SK-N-SH treated with all-trans-retinoic acid at 6 μM for 48 hours (cell line): Measurements from ENCODE around the gene BLOC1S6.
A peak's percentile ranks its signal among the peaks of the same experiment; 100 is the strongest.

ENCODE experiments used
- ATAC-seq: fragments of 200-7000 bp; cut with Tn5 transposase; 3 replicates; pipeline ENCODE4 v1.9.1; 2020; ENCODE audit warnings: mild to moderate bottlenecking, moderate library complexity
- ARNTL ChIP-seq: fragments of 450-650 bp; formaldehyde crosslinking; IDR thresholded peaks from 2 replicates; pipeline ENCODE4 v1.5.0; 2020; ENCODE audit warnings: low read depth, mild to moderate bottlenecking, moderate library complexity, borderline replicate concordance
- ESRRG ChIP-seq: fragments of 250-450 bp; sonication (Bioruptor Pico); IDR thresholded peaks from 2 replicates; pipeline ENCODE4 v1.6.1; 2021; ENCODE audit warnings: mild to moderate bottlenecking
- GLIS3 ChIP-seq: fragments of 250-450 bp; sonication (Bioruptor Pico); IDR thresholded peaks from 2 replicates; pipeline ENCODE4 v1.5.0; 2020; ENCODE audit warnings: mild to moderate bottlenecking, moderate library complexity
- ISL1 ChIP-seq: fragments of 250-450 bp; sonication (Bioruptor Pico); IDR thresholded peaks from 2 replicates; pipeline ENCODE4 v2.1.2; 2022; ENCODE audit warnings: mild to moderate bottlenecking, moderate library complexity
- PPARA ChIP-seq: fragments of 250-450 bp; sonication (Bioruptor Pico); IDR thresholded peaks from 2 replicates; pipeline ENCODE4 v1.5.0; 2020; ENCODE audit warnings: mild to moderate bottlenecking, borderline replicate concordance
- SNAI2 ChIP-seq: fragments of 250-450 bp; sonication (Bioruptor Pico); IDR thresholded peaks from 2 replicates; pipeline ENCODE4 v1.5.0; 2020; ENCODE audit warnings: mild to moderate bottlenecking, moderate library complexity
- TOX ChIP-seq: fragments of 250-450 bp; sonication (Bioruptor Pico); IDR thresholded peaks from 2 replicates; pipeline ENCODE4 v1.8.0; 2021; ENCODE audit warnings: mild to moderate bottlenecking, moderate library complexity, borderline replicate concordance
- ZC3H10 ChIP-seq: fragments of 250-450 bp; sonication (Bioruptor Pico); IDR thresholded peaks from 2 replicates; pipeline ENCODE4 v1.5.1; 2021; ENCODE audit warnings: mild to moderate bottlenecking, moderate library complexity
- ZFP3 ChIP-seq: fragments of 250-450 bp; sonication (Bioruptor Pico); IDR thresholded peaks from 2 replicates; pipeline ENCODE4 v1.5.0; 2020; ENCODE audit warnings: mild to moderate bottlenecking, moderate library complexity
- ZFP30 ChIP-seq: fragments of 450-650 bp; formaldehyde crosslinking; IDR thresholded peaks from 2 replicates; pipeline ENCODE4 v1.5.0; 2022; ENCODE audit warnings: mild to moderate bottlenecking, moderate library complexity
- ZNF565 ChIP-seq: fragments of 450-650 bp; formaldehyde crosslinking; conservative IDR thresholded peaks from 2 replicates; pipeline ENCODE4 v1.5.0; 2020; ENCODE audit warnings: low read depth, mild to moderate bottlenecking, moderate library complexity
- ZNF70 ChIP-seq: fragments of 450-650 bp; formaldehyde crosslinking; IDR thresholded peaks from 2 replicates; pipeline ENCODE4 v1.5.0; 2020; ENCODE audit warnings: mild to moderate bottlenecking, moderate library complexity
- ZNF8 ChIP-seq: fragments of 450-650 bp; formaldehyde crosslinking; IDR thresholded peaks from 2 replicates; pipeline ENCODE4 v1.5.0; 2020; ENCODE audit warnings: mild to moderate bottlenecking, moderate library complexity
- TF ChIP-seq, protein P1 (sequence below): fragments of 250-450 bp; sonication (Bioruptor Pico); IDR thresholded peaks from 2 replicates; pipeline ENCODE4 v1.8.0; 2020; ENCODE audit warnings: mild to moderate bottlenecking, moderate library complexity, borderline replicate concordance
- TF ChIP-seq, protein P2 (sequence below): fragments of 250-450 bp; sonication (Bioruptor Pico); IDR thresholded peaks from 2 replicates; pipeline ENCODE4 v1.8.0; 2021; ENCODE audit warnings: low read depth, mild to moderate bottlenecking, moderate library complexity, borderline replicate concordance
- TF ChIP-seq, protein P3 (sequence below): fragments of 250-450 bp; sonication (Bioruptor Pico); IDR thresholded peaks from 2 replicates; pipeline ENCODE4 v1.5.1; 2021; ENCODE audit warnings: mild to moderate bottlenecking, moderate library complexity
- TF ChIP-seq, protein P4 (sequence below): fragments of 250-450 bp; sonication (Bioruptor Pico); IDR thresholded peaks from 2 replicates; pipeline ENCODE4 v1.5.0; 2020; ENCODE audit warnings: mild to moderate bottlenecking, moderate library complexity

BLOC1S6 gene

DNA sequence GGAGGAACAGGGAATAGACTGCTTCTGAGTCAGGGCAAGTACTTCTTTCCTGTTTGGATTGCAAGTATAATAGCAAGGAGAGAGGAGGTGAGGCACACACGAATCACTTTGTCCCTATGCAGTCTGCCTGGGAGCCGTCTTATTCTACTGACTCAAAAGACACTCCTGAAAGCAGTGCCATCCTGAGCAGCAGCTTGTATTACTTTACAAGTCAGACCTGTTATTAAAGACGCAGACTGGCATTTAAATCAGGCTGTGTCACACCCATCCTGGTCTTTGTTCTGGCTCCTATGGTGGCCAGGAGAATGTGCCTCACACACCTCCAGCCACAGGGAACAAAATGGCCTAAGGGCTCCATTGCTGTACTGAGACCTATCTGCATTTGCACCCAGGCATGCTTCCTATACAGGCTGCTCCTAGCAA, 29.7 kb downstream of the BLOC1S6 start:
- no peak for TF ChIP-seq ZFP30 (CRISPR knock-in tag)
- TF ChIP-seq ZFP3 (CRISPR knock-in tag) = no peak
- no peak for TF ChIP-seq GLIS3 (CRISPR knock-in tag)
- TF ChIP-seq ESRRG = no peak
- no peak for ATAC-seq

DNA sequence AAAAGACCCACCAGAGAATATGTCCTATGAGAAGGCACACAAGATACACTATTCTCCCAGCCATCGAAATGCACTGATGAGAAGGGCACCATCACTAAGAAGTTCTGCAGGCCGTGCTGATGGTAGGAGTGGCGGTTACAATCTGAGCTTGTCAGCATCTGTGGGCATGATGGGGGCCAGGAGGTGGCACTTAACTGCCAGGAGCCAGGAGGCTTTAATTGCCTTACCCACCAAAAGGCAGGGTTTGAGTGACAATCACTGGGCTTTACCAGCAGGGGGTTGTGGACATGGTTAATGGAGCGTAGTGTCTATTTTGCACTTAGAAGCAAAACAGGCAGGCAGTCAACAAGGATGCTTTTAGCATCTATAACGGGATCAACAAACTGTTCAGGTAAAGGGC, 31.6 kb downstream of the BLOC1S6 start:
- ATAC-seq = no peak
- TF ChIP-seq ESRRG = no peak

DNA sequence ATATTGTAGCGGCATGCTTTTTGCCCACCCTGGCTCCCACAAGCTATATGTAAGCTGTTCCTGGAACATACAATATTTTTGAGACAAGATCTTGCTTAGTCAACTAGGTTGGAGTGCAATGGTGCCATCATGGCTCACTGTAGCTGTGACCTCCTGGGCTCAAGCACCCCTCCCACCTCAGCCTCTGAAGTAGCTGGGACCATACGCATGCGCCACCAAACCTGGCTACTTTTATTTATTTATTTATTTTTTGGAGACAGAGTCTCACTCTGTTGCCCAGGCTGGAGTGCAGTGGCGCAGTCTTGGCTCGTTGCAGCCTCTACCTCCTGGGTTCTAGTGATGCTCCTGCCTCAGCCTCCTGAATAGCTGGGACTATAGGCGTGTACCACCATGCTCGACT, 41.0 kb downstream of the BLOC1S6 start:
- no peak for ATAC-seq
- TF ChIP-seq ZC3H10 (CRISPR knock-in tag) (no peak), ZFP30 (CRISPR knock-in tag) (no peak), ZNF8 (CRISPR knock-in tag) (no peak), SNAI2 (CRISPR knock-in tag) (no peak)
- TF ChIP-seq, protein P1, sequence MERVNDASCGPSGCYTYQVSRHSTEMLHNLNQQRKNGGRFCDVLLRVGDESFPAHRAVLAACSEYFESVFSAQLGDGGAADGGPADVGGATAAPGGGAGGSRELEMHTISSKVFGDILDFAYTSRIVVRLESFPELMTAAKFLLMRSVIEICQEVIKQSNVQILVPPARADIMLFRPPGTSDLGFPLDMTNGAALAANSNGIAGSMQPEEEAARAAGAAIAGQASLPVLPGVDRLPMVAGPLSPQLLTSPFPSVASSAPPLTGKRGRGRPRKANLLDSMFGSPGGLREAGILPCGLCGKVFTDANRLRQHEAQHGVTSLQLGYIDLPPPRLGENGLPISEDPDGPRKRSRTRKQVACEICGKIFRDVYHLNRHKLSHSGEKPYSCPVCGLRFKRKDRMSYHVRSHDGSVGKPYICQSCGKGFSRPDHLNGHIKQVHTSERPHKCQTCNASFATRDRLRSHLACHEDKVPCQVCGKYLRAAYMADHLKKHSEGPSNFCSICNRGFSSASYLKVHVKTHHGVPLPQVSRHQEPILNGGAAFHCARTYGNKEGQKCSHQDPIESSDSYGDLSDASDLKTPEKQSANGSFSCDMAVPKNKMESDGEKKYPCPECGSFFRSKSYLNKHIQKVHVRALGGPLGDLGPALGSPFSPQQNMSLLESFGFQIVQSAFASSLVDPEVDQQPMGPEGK (CRISPR knock-in tag) = no peak
- TF ChIP-seq, all 23 proteins: peak for 0

DNA sequence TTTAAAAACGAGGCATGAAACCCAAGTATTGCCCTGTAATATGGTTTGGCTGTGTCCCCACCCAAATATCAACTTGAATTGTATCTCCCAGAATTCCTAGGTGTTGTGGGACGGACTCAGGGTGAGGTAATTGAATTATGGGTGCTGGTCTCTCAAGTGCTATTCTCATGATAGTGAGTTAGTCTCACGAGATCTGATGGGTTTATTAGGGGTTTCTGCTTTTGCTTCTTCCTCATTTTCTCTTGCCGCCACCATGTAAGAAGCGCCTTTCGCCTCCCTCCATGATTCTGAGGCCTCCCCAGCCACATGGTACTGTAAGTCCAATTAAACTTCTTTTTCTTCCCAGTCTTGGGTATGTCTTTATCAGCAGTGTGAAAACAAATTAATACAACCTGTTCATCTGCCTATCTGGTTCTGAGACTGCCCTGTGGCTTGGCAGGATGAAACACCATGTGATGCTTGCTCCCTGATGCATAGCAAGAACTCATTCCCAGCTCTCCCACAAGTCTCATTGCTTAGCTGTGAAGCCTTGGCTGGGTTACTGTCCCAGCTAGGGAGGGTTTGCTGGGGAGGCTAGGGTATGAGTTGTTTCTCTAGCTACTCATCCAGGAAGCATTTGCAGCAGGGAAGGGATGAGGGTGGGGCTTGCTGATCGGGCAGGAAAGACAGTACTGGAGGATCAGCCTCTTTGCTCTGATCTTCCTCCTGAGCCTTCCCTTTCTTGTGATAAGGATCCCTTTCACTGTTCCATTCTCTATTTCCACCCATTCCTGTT, 43.9 kb downstream of the BLOC1S6 start:
- TF ChIP-seq ARNTL (CRISPR knock-in tag) = no peak
- no peak for TF ChIP-seq ZC3H10 (CRISPR knock-in tag)
- TF ChIP-seq, protein P2, sequence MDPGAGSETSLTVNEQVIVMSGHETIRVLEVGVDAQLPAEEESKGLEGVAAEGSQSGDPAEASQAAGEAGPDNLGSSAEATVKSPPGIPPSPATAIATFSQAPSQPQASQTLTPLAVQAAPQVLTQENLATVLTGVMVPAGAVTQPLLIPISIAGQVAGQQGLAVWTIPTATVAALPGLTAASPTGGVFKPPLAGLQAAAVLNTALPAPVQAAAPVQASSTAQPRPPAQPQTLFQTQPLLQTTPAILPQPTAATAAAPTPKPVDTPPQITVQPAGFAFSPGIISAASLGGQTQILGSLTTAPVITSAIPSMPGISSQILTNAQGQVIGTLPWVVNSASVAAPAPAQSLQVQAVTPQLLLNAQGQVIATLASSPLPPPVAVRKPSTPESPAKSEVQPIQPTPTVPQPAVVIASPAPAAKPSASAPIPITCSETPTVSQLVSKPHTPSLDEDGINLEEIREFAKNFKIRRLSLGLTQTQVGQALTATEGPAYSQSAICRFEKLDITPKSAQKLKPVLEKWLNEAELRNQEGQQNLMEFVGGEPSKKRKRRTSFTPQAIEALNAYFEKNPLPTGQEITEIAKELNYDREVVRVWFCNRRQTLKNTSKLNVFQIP = no peak
- TF ChIP-seq, protein P3, sequence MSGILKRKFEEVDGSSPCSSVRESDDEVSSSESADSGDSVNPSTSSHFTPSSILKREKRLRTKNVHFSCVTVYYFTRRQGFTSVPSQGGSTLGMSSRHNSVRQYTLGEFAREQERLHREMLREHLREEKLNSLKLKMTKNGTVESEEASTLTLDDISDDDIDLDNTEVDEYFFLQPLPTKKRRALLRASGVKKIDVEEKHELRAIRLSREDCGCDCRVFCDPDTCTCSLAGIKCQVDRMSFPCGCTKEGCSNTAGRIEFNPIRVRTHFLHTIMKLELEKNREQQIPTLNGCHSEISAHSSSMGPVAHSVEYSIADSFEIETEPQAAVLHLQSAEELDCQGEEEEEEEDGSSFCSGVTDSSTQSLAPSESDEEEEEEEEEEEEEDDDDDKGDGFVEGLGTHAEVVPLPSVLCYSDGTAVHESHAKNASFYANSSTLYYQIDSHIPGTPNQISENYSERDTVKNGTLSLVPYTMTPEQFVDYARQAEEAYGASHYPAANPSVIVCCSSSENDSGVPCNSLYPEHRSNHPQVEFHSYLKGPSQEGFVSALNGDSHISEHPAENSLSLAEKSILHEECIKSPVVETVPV (CRISPR knock-in tag) = no peak
- TF ChIP-seq PPARA = no peak
- no peak for TF ChIP-seq TOX
- TF ChIP-seq, protein P4, sequence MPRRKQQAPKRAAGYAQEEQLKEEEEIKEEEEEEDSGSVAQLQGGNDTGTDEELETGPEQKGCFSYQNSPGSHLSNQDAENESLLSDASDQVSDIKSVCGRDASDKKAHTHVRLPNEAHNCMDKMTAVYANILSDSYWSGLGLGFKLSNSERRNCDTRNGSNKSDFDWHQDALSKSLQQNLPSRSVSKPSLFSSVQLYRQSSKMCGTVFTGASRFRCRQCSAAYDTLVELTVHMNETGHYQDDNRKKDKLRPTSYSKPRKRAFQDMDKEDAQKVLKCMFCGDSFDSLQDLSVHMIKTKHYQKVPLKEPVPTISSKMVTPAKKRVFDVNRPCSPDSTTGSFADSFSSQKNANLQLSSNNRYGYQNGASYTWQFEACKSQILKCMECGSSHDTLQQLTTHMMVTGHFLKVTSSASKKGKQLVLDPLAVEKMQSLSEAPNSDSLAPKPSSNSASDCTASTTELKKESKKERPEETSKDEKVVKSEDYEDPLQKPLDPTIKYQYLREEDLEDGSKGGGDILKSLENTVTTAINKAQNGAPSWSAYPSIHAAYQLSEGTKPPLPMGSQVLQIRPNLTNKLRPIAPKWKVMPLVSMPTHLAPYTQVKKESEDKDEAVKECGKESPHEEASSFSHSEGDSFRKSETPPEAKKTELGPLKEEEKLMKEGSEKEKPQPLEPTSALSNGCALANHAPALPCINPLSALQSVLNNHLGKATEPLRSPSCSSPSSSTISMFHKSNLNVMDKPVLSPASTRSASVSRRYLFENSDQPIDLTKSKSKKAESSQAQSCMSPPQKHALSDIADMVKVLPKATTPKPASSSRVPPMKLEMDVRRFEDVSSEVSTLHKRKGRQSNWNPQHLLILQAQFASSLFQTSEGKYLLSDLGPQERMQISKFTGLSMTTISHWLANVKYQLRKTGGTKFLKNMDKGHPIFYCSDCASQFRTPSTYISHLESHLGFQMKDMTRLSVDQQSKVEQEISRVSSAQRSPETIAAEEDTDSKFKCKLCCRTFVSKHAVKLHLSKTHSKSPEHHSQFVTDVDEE (CRISPR knock-in tag) = no peak
- no peak for TF ChIP-seq ZFP3 (CRISPR knock-in tag)
- TF ChIP-seq, protein P1 (CRISPR knock-in tag) = no peak
- TF ChIP-seq ZNF8 (CRISPR knock-in tag) = no peak
- TF ChIP-seq SNAI2 (CRISPR knock-in tag) = no peak
- TF ChIP-seq ZNF70 (CRISPR knock-in tag) = no peak
- no peak for TF ChIP-seq ZFP30 (CRISPR knock-in tag)
- TF ChIP-seq ZNF565 (CRISPR knock-in tag) = no peak
- no peak for TF ChIP-seq ISL1 (CRISPR knock-in tag)
- peak; percentile 56 for ATAC-seq
